Stimulated activated naive B cell treated with anti-CD40 and anti-IgM and Interleukin-4, amounts not matched to agents 10 μg/mL and 1 μg/mL and 100 μg/mL, for 72 hours (primary cell): ENCODE data around the gene IL1B.

Source experiments
- ATAC-seq, 2 donors: fragments of 150-1000 bp; cut with Tn5 transposase; replicated peaks; 2 replicates each; pipeline ENCODE4 v1.10.0; 2021; ENCODE audit warnings: moderate library complexity in 1 of 2
- DNase-seq: peaks from one replicate; pipeline ENCODE4 v3.0.0; 2021
- H3K27ac Mint-ChIP-seq: one replicate; pipeline ENCODE4 v1.8.0; 2022; ENCODE audit warnings: mild to moderate bottlenecking, mixed read lengths
- H3K27me3 Mint-ChIP-seq, 2 donors: one replicate each; pipeline ENCODE4 v1.8.0; 2022; ENCODE audit warnings: mixed read lengths in 2 of 2
- H3K36me3 Mint-ChIP-seq, 2 donors: one replicate each; pipeline ENCODE4 v1.8.0; 2022; ENCODE audit warnings: mixed read lengths in 2 of 2, mild to moderate bottlenecking in 1 of 2
- H3K4me1 Mint-ChIP-seq, 2 donors: one replicate each; pipeline ENCODE4 v1.8.0; 2022; ENCODE audit warnings: mixed read lengths in 2 of 2, mild to moderate bottlenecking in 1 of 2
- H3K4me3 Mint-ChIP-seq, 2 donors: one replicate each; pipeline ENCODE4 v1.8.0; 2022; ENCODE audit warnings: mild to moderate bottlenecking in 2 of 2, mixed read lengths in 2 of 2, moderate library complexity in 1 of 2
- H3K9me3 Mint-ChIP-seq, 2 donors: one replicate each; pipeline ENCODE4 v1.8.0; 2022; ENCODE audit warnings: mixed read lengths in 2 of 2, mild to moderate bottlenecking in 1 of 2

The IL1B gene

GRCh38 chr2:112813280-112813966, 23.2 kb downstream of the IL1B start:
- H3K4me1 Mint-ChIP-seq, result peaks cover 13 to 19% of the 10 kb centered on the region in 2 donors
- H3K4me3 Mint-ChIP-seq, result no peak overlapping the region
- H3K27ac Mint-ChIP-seq, result no peak overlapping the region
- ATAC-seq, result no peak
- no peak for DNase-seq
- H3K36me3 Mint-ChIP-seq, result peaks cover 0 to 14% of the 10 kb centered on the region in 2 donors
- H3K9me3 Mint-ChIP-seq, result peaks cover 0 to 8% of the 10 kb centered on the region in 2 donors
- no peaks in the 10 kb centered on the region for H3K27me3 Mint-ChIP-seq

DNA sequence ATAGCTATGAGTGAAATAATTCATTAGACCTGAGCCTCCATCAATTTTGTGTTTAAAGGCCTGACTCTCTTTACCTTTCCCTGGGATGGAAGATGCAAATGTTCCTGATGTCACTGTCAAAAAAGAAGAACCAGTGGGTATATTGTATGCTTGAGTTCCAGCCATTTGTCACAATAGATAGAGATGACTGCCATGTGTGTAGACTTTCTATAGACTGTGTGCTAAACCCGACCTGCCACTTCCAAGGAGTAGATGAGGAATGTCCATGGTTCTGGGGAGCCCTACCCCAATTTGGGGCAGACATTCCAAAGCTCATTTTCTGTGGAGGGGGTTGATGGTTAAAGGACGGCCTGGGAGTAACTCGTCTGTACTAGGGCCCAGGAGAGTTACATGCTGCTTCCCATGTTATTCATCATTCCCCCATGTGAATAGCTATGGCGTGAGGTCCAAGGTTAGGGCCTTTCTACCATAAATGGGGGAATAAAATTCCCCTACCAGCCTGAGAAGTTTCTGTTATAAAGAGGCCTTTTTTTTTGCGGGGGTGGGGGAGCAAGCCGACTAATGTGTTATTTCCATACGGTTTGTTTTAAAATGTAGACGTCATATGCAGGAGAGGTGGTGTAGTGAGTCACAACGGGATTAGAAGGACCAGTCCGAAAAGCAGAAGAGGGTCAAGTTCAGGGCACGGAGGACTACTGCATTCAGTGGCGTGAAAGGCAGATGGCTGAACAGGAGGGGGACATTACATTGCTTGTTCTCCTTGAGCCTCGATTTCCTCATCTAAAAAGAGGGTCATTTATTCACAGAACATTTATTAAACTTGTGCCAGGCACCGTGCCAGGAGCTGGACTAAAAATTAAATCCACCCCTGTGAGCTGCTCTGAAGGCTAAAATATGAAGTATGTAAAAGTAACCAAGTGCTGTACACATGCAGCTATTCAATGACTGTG, 24.0 kb downstream of the IL1B start:
- no peak overlapping the region for H3K4me3 Mint-ChIP-seq
- DNase-seq, result no peak

GRCh38 chr2:112811841-112812306, 24.7 kb downstream of the IL1B start:
- DNase-seq (no peak), ATAC-seq (peak; percentile 57 to 74)
- Mint-ChIP-seq H3K27ac (peak overlapping the region; percentile 51), H3K4me1 (peaks cover 13 to 19% of the 10 kb centered on the region in 2 donors), H3K4me3 (no peak overlapping the region), H3K9me3 (peaks cover 8 to 15% of the 10 kb centered on the region in 2 donors), H3K27me3 (no peaks in the 10 kb centered on the region), H3K36me3 (peaks cover 7 to 22% of the 10 kb centered on the region in 2 donors)

More for the DNA sequence above, 24.0 kb downstream of the IL1B start:
- Mint-ChIP-seq H3K4me1 (peaks cover 13 to 19% of the 10 kb centered on the region in 2 donors), H3K27ac (peak overlapping the region; percentile 1), H3K36me3 (peaks cover 2 to 16% of the 10 kb centered on the region in 2 donors), H3K9me3 (peaks cover 2 to 9% of the 10 kb centered on the region in 2 donors), H3K27me3 (no peaks in the 10 kb centered on the region)
- ATAC-seq, result peak in 1 of 2 donors; percentile 69

DNA sequence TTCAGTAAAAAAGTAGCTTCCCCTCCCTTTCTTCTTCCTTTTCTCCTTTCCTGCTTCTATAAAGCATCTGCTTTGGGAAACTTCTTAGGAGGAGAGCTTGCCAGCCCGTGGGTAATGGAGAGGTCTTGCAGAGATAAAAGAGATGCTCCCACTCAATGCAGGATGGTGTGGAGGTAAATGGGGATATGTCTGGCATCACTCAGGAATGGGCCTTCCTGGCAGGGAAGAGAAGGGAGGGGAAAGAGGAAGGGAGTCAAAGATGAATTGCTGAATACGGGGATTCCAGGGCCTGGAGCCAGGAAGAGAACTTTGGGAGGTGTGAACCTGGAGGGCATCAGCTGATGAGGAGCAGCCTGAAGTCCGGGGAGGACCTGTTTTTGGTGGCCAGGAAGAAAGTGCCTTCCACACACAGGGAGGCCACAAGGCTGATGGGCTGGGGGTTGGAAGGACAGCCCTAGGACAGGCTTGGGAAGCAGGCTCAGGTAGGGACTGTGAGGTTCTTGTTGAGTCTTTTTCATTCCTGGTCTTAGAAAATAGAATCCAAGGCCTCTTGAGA, 25.2 kb downstream of the IL1B start:
- Mint-ChIP-seq H3K36me3 (peaks cover 10 to 25% of the 10 kb centered on the region in 2 donors), H3K9me3 (peaks cover 11 to 15% of the 10 kb centered on the region in 2 donors), H3K27ac (peak overlapping the region; percentile 86), H3K4me1 (peaks cover 13 to 19% of the 10 kb centered on the region in 2 donors), H3K4me3 (no peak overlapping the region), H3K27me3 (no peaks in the 10 kb centered on the region)
- no peak for ATAC-seq
- DNase-seq, result no peak

DNA sequence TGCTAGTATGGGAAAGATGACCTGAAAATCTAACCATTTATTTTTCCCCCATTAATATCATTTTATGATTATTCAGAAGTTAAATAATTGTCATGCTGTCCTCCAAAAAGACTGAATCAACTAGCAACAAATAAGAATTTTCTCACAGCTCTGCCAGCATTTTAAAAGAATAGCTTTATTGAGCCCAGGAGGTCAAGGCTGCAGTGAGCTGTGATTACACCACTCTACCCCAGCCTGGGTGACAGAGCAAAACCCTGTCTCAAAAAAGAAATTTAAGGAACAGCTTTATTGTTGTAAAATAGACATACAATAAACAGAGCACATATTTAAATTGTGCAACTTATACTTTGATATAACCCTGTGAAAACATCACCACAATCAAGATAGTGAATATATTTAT, 27.5 kb downstream of the IL1B start:
- ATAC-seq (no peak), DNase-seq (no peak)
- Mint-ChIP-seq H3K4me3 (no peak overlapping the region), H3K9me3 (peaks cover 11 to 15% of the 10 kb centered on the region in 2 donors), H3K4me1 (peaks cover 16 to 24% of the 10 kb centered on the region in 2 donors), H3K27me3 (no peaks in the 10 kb centered on the region), H3K27ac (no peak overlapping the region), H3K36me3 (peaks cover 10 to 25% of the 10 kb centered on the region in 2 donors)

GRCh38 chr2:112807233-112807807, 29.3 kb downstream of the IL1B start:
- peaks cover 15 to 22% of the 10 kb centered on the region in 2 donors for H3K4me1 Mint-ChIP-seq
- no peaks in the 10 kb centered on the region for H3K27me3 Mint-ChIP-seq
- no peak overlapping the region for H3K4me3 Mint-ChIP-seq
- H3K36me3 Mint-ChIP-seq, result peaks cover 10 to 25% of the 10 kb centered on the region in 2 donors
- DNase-seq (no peak), ATAC-seq (no peak)
- H3K9me3 Mint-ChIP-seq, result peaks cover 11 to 15% of the 10 kb centered on the region in 2 donors
- peak overlapping the region; percentile 21 for H3K27ac Mint-ChIP-seq

- Mint-ChIP-seq H3K4me1 (peaks cover 6 to 9% of the 10 kb centered on the region in 2 donors), H3K9me3 (peaks cover 11 to 13% of the 10 kb centered on the region in 2 donors), H3K27me3 (no peaks in the 10 kb centered on the region), H3K4me3 (no peak overlapping the region), H3K36me3 (peaks cover 10 to 19% of the 10 kb centered on the region in 2 donors), H3K27ac (peak overlapping the region; percentile 38)
- no peak for DNase-seq
- peak; percentile 15 to 54 for ATAC-seq
Measured at GRCh38 chr2:112805542-112805941, 31.0 kb downstream of the IL1B start.

DNA sequence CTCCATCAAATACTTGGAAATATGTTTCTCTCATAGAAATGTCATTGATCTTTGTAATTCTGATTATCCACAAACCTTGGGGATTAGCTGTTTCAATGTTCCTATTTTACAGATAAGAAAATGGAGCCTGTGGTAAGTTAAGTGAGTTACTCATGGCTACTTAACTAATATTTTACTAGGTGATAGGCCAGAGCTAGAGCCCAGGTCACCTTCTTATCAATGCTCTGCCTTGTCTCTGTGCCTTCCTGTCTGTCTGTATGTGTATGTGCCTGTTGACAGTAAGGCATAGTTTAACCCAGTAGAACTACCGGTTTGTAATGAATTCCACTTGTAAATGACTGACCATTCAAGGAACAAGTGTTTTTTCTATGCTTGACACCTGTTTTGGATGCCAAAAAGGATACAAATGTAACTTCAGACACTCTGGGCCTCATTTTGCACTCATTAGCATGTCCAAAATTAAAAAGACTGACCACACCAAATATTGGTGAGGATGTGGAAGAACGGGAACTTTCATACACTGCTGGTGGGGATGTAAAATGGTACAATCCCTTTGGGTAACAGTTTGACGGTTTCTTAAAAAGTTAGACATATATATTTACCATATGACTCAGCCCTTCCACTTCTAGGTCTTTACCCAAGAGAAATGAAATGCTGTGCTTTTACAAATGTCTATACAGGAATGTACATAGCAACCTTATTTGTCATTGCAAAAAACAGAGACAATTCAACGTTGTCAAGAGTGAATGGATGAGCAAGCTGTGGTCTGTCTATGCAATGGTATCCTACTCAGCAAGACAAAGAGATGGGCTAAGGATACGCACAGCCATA, 32.7 kb downstream of the IL1B start:
- Mint-ChIP-seq H3K4me1 (peaks cover 13 to 18% of the 10 kb centered on the region in 2 donors), H3K9me3 (peaks cover 12 to 14% of the 10 kb centered on the region in 2 donors), H3K27ac (peak overlapping the region; percentile 89), H3K27me3 (no peaks in the 10 kb centered on the region), H3K36me3 (peaks cover 10 to 15% of the 10 kb centered on the region in 2 donors), H3K4me3 (no peak overlapping the region)
- DNase-seq (no peak), ATAC-seq (peak; percentile 74 to 75)

DNA sequence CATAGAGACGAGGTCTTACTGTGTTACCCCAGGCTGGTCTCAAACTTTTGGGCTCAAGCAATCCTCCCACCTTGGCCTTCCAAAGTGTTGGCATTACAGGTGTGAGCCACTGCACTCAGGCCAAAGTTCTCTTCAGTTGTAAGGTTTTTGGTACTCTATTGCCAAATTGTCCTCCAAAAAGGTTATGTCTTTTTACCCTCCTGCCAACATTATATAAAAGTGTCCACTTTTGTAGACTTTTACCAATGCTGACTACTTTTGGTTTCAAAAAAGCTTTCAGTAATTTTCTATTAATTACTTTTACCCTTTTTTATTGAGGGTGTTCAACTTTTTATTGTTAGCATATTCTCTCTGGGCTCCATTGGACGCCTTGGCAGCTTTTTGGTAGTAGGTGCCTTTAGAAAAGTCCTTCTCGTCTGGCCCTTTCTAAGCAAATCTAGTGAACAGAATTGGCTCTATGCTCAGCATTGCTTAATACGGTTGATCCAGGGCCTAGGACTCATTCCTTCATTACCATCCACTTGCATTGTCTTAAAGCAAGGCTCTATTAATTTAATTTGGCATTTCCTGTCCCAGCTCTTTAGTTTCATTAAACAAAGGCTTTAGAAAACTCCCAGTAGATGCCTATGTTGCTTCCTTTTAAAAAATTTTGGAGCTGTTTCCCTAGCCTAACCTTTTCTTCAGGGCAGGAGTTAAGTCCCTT, 35.5 kb downstream of the IL1B start:
- H3K9me3 Mint-ChIP-seq, result peaks cover 3 to 5% of the 10 kb centered on the region in 2 donors
- no peak for ATAC-seq
- H3K4me3 Mint-ChIP-seq, result no peak overlapping the region
- no peak for DNase-seq
- H3K27ac Mint-ChIP-seq, result no peak overlapping the region
- H3K27me3 Mint-ChIP-seq, result no peaks in the 10 kb centered on the region
- H3K36me3 Mint-ChIP-seq, result no peaks in the 10 kb centered on the region
- peaks cover 14 to 21% of the 10 kb centered on the region in 2 donors for H3K4me1 Mint-ChIP-seq

GRCh38 chr2:112798979-112799975, 37.3 kb downstream of the IL1B start:
- no peak overlapping the region for H3K4me3 Mint-ChIP-seq
- H3K4me1 Mint-ChIP-seq, result peaks cover 15 to 26% of the 10 kb centered on the region in 2 donors
- no peaks in the 10 kb centered on the region for H3K36me3 Mint-ChIP-seq
- H3K9me3 Mint-ChIP-seq, result peaks cover 3 to 5% of the 10 kb centered on the region in 2 donors
- no peak for DNase-seq
- ATAC-seq, result peak; percentile 75 to 79
- H3K27me3 Mint-ChIP-seq, result no peaks in the 10 kb centered on the region
- H3K27ac Mint-ChIP-seq, result peak overlapping the region; percentile 10

DNA sequence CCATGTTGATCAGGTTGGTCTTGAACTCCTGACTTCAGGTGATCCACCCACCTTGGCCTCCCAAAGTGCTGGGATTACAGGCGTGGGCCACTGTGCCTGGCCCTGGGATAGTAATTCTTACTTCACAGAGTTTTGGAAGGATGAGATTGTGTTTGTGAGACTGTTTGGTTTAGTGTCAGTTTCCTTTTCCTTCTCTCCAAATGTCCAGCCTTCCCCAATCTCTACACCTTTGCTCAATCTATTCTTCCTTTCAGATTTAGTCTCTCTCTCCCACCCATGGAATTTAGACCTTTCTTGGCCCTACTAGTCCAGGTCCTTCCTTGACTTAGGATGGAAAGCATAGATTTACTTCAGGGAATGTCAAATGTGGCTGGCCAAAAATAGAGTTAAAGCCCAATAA, 40.1 kb downstream of the IL1B start:
- Mint-ChIP-seq H3K36me3 (peaks cover 0 to 4% of the 10 kb centered on the region in 2 donors), H3K9me3 (peaks cover 5% of the 10 kb centered on the region in 2 donors), H3K27me3 (no peaks in the 10 kb centered on the region), H3K4me1 (peaks cover 20 to 32% of the 10 kb centered on the region in 2 donors), H3K4me3 (no peak overlapping the region), H3K27ac (no peak overlapping the region)
- ATAC-seq (no peak), DNase-seq (no peak)

GRCh38 chr2:112795774-112796173, 40.8 kb downstream of the IL1B start:
- peak; percentile 70 to 71 for ATAC-seq
- no peaks in the 10 kb centered on the region for H3K27me3 Mint-ChIP-seq

More at GRCh38 chr2:112795774-112796173, 40.8 kb downstream of the IL1B start:
- peaks cover 0 to 4% of the 10 kb centered on the region in 2 donors for H3K36me3 Mint-ChIP-seq
- H3K27ac Mint-ChIP-seq, result no peak overlapping the region
- peaks cover 5% of the 10 kb centered on the region in 2 donors for H3K9me3 Mint-ChIP-seq
- no peak overlapping the region for H3K4me3 Mint-ChIP-seq
- peak; percentile 9 for DNase-seq
- peaks cover 20 to 32% of the 10 kb centered on the region in 2 donors for H3K4me1 Mint-ChIP-seq
